GM18498 (cell line): ENCODE data around the gene SMTNL1.
"Not testable (repeated sequence)": the region's sequence is repeated elsewhere in the genome, so short reads cannot be mapped to it uniquely, and the experiment has no call there.

Experiments
- ATAC-seq: cut with Tn5 transposase; IDR thresholded peaks from one replicate; pipeline ENCODE4 v1.9.1; 2021; ENCODE audit warnings: mild to moderate bottlenecking, moderate library complexity; ENCODE audit not compliant: unreplicated experiment

Gene SMTNL1

DNA sequence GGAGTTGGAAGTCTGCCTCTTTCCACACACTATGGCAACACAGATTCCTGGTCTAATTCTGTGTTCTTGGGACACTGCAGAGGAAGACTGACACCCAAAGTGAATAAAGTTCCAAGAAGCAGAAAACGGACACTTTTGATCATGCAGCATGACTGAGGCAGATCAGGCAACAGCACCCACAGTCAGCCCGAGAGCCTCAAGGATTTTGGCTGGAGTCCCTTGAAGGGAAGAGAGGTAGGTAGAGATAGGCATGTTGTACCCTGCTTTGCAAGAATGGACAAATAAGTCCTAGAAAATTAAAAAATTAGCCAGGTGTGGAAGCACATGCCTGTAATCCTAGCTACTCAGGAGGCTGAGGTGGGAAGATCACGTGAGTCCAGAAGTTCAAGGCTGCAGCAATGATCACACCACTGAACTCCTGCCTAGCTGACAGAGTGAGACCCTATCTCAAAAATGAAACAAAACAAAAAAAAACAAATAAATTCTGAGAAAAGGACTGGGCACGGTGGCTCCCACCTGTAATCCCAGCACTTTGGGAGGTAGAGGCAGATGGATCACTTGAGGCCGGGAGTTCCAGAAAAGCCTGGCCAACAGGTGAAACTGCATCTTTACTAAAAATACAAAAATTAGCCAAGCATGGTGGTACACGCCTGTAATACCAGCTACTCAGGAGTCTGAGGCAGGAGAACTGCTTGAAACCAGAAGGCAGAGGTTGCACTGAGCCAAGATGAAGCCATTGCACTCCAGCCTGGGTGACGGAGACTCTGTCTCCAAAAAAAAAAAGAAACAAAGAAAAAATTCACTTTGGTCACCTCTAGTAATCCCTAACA lies 28.8 kb upstream of the SMTNL1 start:
- no peak for ATAC-seq

DNA sequence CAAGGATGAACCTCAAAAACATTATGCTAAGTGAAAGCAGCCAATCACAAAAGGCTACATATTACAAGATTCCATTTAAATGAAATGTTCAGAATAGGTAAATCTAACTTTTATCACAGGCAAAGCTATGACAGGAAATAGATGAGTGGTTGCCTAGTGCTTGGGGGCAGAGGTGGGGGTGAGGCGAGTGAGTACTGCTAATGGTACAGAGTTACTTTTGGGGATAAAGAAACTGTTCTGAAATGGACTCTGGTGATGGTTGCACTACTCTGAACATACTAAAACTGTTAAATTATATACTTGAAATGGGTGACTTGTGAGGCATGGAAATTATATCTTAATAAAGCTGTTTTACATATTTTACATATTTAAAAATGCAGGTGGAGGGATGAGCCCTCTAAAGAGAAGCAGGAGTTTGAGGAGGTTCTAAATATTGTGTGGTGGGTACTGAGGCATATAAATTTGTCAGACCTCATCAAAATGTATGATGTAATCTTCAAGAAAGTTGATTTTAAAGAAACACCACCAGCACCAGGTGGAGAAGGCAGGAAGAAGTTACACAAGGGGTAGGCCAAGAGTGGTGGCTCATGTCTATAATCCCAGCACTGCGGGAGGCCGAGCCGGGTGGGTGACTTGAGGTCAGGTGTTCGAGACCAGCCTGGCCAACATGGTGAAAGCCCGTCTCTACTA lies 25.5 kb upstream of the SMTNL1 start:
- no peak for ATAC-seq

DNA sequence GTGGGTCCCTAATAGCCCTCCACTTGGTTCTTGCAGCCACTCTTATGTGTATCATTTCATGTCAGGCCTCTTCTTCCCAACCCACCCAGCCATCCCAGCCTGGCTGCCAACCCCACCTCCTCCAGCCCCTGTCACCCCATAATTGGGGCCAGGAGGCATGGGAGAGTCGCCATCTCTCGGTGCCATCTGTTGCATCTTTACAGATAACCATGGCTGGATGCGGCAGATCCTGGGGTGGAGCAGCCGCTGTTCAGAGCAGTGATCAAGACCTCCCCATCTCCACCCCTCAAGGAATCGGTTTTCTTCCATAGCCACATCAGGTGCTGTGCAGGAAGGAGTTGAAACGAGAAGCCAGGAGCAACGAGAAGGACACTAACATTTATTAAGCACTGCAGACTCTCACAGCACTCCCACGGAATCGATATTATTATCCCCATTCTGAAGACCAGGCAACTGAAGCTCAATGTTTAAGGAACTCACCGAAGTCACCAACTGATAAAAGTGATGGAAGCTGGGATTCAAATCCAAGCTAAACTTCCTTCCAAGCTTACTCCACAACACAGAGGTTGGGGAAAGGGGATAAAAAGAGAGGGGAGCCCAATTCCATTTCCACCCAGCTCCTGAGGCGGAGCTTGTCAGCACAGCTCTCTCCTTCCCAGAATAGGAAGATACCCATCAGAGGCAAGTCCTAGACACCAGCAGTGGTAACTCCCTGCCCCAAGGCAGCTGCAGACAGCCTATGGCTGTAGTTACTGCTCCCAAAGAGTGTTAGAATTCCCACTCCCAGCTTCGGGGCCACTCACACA lies 24.5 kb upstream of the SMTNL1 start:
- ATAC-seq: no peak

DNA sequence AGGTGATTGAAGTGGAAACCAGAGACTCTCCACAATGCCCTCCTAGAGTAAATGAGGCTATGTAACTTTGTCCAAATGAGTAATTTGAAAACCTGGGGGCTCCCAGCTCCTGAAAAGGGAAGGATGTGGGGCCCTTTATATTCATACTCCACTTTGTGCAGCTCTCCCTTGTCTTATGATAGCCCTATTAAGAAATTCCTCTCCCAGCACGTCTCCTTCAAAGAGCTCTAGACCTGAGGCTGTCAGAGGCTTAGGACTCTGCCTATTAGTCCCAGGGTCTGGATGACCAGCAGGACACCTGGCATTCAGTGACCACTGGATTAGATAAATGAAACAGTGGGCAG lies 24.0 kb upstream of the SMTNL1 start:
- ATAC-seq: no peak

DNA sequence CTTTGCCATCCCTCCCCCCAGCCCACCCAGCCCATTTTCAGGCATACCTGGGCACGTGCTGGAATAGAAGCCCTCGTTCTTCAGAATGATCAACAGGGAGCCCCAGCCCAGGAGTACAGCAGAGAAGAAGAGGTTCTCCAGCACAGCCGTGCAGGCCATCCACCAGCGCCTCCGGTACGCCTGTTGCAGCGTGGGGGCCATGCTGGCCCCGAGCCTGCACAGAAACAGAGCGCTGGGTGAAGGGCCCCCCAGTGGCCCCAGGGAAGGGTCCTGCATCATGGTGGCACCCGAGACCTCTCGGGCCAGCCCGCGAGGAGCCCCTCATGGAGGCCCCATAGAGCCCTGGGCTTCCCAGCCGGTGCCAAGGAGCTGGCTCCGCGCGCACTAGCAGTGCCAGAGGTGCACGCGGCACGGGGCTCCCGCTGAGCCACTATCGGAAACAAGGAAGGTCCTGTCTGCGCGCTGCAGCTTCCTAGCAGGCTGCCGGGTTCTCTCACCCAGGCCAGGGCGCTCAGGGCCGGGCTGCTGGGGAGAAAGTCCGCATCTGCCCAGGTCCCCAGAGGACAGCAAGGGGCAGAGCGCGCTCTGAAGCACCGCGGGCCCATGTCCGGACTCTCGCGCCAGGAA lies 23.4 kb upstream of the SMTNL1 start:
- peak; percentile 35 for ATAC-seq

DNA sequence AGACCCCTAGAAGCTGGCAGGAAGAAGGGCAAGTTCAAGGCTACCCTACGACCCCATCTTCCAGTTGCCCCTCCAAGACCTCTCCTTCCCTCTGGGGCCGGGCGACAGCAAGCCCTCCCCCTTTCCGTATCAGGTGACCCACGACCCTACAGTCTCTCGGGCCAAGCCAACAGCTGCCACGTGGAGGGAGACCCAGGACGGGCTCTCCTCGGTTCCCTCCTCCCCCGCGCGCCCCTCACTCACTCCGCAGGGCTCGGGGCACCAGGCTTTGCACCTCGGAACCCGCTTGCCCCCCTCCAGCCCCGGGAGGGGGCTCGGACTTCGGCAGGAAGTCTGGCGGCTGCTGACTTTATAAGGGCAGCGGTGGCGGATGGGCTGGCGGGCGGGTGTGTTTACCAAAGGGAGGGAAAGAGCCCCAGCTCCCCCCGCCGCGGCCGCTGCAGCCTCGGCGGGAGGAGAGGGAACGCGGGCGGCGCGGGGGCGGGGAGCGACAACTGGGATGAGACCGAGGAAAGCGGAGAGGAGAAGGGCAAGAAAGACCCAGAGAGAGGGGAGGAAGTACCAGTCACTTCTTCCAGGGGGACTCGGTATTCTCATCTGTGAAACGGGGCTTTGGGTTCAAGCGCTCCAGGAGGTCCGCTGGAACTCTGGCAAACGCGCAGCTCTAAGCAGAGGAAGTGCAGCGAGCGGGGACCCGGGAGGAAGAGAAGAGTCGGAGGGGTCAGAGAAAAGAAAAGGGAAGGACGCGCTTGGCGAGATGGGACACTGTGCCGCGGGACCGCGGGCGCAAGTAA lies 22.7 kb upstream of the SMTNL1 start:
- ATAC-seq: peak; percentile 57

DNA sequence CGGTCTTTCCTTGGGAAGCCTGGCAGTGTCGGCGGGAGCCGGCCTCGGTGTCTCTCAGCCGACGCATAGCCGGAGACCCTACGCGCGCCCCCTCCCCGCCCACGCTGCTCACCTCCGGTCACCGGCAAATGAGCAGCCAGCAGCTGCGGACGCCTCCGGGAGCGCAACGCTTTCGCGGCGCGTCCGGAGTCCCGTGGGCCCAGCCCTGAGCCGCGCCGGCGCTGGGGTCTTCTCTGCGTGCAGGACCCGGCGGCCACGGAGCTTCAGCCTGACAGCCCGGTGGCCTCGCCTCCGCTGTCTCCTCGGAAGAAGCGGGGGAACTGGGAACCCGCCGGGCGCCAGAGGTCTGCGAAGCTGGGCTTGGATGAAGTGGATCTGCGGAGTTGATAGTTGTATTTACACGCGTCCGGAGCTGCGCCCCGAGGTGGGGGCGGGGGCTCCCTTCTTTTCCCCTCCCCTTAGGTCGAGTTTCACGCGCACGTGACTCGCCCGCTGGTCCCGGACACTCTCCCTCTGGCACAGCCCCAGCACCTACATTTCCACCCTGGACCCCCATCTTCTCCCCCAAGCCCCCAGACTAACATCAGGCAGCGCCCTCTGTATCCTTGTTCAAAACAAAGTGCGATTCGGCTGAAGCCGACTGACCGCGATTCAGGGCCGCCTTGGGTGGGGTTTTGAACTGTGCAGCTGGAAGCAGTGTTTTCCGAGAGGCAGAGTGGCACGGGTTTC lies 21.9 kb upstream of the SMTNL1 start, which contains the start of gene SLC43A1:
SLC43A1 (minus strand) TSS at position 371 of the 729 bp plus-strand sequence. CDS start 1,591 bp downstream, outside the sequence.
- ATAC-seq: peak; percentile 50

DNA sequence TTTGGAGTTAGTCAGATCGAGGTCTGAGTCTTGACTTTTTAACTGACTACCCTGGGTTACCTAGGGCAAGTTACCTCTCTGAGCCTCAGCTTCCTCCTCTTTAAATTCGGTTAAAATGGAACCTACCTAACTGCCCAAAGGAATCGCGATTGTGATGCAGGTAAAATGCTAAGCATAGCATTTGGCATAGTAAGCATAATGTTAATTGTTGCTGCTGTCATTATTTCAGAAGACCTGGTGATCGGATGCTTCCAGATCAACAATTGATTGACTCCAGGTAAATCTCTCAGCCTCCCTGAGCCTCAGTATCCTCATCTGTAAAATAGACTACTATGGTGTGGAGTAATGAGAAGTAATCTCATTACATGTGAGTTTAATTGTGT lies 21.3 kb upstream of the SMTNL1 start:
- ATAC-seq: no peak

DNA sequence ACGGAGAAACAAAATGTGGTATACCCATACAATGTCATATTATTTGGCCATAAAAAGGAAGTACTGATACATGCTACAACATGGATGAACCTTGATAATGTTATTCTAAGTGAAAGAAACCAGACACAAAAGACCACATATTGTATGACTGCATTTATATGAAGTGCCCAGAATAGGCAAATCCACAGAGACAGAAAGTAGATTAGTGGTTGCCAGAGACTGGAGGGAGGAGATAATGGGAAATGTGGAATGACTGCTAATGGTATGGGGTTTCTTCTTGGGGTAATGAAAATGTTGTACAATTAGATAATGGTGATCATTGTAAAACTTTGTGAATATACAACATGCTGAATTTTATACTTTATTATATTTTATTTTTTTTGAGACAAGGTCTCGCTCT lies 16.3 kb upstream of the SMTNL1 start:
- ATAC-seq: no peak

DNA sequence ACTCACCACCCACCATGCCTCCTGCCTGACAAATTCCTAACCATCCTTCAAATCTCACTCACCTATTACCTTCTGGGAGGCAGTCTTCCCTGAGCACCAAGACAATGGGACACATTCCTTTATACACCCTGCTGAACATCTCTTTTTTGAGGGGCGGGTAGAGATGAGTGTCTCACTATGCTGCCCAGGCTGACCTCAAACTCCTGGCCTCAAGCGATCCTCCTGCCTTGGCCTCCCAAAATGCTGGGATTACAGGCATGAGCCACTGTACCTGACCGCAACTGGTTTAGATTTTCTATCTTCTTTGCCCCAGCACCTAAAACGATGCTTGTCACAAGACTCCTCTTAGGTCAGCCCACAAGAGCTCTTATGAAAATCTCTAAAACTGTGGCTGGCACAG lies 14.0 kb upstream of the SMTNL1 start:
- no peak for ATAC-seq

DNA sequence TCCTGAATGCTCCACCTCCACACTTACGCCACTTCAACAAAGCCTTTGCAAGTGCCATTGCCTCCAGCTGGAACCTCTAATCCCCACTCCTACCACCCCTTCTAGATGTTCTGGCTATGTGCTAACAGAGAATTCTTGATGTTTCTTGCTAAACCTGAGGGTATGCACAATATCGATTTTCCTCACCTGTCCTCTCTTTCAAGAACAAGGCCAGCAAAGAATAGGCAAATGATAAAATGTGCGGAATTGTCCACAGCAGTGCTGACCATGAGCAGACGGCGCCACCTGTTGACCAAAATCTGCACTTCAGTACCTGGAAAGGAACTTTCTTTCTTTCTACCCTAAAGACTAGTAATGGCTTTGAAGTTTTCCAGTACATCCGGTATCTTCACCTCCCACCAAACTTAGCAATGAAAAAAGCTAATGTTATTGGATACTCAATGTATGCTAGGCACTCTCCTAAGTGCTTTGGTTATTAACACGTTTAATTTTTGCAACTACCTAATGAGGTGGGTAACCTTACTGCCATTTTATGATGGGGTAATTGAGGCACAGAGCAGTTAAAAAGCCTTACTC lies 10.3 kb upstream of the SMTNL1 start:
- ATAC-seq: no peak

DNA sequence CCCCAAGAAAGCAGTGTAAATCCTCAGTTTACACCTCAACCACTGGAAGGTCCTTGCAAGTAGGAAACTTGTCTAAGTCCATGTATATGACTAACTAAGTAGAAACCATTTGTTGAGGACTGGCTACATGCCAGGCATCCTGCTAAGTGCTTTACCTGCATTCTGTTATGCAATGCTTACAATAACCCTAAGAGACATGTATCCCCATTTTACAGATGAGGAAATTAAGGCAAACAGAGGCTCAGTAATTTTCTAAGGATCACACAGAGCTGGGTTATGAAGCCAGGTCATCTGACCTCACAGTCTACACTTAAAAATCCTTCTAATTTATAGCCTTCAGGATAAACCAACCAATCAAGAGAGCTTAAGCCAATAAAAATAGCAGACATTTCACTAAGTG lies 8.4 kb upstream of the SMTNL1 start:
- no peak for ATAC-seq

DNA sequence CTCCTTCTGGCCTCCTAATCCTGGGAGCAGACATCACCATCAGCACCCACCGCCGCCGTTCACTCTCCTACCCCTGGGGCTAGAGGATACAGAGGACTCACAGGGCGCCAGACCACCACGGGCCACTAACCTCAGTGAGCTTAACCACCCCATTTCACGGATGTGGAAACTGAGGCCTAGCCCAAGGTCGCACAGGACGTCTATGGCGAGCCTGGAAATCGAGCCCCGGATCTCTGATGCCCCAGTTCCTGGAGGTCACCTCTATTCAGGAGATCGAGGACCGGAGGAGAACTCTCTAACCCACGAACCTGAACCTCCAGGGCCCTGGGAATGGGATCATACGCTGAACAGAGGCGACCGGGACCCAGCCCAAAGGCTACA lies 7.2 kb upstream of the SMTNL1 start:
- peak; percentile 25 for ATAC-seq

DNA sequence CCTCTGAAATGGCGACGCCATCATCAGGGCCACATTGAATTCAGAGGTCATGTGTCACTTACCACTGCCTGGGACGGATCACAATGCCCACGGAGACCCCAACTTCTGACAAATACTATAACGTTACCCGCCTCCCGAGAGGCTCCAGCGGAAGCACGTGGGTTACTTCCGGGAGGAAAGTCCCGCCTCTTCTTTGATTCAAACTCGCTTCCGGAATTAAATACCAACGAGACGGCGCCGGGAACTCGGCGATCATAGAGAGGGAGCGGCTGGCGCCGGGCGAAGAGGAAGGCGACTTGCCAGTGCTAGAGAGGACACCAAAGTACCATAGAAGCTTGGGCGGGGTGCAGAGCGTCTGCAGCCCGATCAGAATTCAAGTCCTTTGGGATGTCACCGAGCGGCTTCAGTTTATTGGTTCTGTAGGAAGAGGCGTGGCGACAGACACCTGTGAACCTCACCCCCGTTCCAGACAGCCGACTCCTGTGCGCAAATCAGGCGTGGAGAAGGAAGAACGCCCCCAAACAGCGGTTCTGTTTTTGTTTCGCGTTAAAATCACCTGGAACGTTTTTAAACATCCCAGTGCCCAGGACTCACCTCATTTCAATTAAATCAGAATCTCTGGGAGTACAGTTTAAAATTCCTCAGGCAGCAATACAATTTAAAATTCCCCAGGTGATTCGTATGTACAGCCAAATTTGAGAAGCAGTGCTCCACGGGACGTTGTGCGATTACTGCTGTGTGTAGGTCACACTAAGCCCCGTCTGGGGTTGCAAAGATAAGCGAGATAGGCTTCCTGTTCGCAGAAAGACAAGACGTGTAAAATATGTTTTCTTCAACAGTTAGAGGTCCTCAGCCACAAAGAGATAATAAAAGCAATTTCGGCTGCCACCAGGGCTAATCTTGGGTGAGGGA lies 6.5 kb upstream of the SMTNL1 start, which contains the start of gene TIMM10:
TIMM10 (minus strand) TSS at position 159 of the 912 bp plus-strand sequence. CDS start 565 bp downstream, outside the sequence.
- peak; percentile 97 for ATAC-seq

DNA sequence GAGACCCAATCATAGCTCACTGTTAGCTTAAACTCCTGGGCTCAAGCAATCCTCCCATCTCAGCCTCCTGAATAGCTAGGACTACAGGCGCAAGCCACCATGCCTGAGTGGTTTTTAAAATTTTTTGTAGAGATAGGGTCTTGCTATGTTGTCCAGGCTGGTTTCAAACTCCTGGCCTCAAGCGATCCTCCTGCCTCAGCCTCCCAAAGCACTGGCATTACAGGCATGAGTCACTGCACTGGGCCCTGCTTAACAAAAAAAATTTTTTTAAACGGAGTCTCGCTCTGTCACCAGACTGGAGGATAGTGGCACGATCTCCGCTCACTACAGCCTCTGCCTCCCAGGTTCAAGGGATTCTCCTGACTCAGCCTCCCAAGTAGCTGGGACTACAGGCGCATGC lies 2.9 kb upstream of the SMTNL1 start:
- not testable (repeated sequence) for ATAC-seq

DNA sequence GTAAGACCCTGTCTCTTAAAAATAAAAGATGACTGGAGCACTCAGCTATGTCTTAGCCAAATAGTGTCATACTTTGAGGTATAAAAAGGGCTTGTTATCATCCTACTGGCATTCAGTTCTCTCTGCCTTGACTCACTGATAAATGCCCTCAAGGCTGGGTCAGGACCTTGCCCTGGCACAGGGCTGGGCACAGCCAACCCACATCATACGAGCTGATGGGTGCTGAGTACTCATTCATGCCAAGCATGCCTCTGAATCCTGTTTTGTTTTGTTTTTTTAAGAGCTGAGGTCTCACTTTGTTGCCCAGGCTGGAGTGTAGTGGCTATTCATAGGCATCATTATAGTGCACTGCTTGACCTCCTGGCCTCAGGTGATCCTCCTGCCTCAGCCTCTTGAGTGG lies 1.9 kb downstream of the SMTNL1 start:
- ATAC-seq: no peak

DNA sequence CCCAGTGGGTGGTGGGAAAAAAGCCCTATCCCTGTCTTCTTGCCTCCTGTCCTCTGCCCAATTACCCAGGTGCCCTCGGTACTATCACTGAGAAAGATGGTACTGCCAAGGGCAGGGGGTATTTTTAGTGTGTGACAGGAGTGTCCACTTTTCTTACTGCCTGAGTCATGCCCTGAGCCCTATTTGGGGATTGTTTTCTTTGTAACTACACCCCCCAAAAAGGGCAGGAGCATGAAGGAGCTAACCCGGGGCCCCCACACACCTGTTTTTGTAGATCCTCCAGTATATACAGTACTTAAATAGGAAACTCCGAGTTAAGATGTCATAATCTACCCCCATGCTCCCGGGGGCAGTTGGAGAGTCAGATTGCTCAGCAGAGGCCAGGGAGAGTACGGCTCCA lies 3.8 kb downstream of the SMTNL1 start:
- no peak for ATAC-seq

DNA sequence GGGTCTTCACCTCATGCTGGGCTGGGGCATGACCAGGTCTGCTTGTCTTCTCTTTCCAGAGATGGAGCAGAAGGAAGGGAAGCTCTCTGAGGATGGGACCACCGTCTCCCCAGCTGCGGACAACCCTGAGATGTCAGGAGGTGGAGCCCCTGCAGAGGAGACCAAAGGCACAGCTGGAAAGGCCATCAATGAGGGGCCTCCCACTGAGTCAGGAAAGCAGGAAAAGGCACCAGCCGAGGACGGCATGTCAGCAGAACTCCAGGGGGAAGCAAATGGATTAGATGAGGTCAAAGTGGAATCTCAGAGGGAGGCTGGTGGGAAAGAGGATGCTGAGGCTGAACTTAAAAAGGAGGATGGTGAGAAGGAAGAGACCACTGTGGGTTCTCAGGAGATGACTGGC lies 5.2 kb downstream of the SMTNL1 start:
- no peak for ATAC-seq
